ENCODE measurements around the gene IL1B.

The IL1B gene

GRCh38 chr2:112829101-112829960 is 7.2 kb downstream of the IL1B start:
- Histone ChIP-seq H3K27ac (no peak overlapping the region), H3K9ac (ENCODE audit: insufficient read length) (no peak overlapping the region), H3K4me3 (no peak overlapping the region), H3K36me3 (ENCODE audit: insufficient read depth, low read length) (no peaks in the 10 kb centered on the region), H3K9me3 (ENCODE audit: low read depth, low read length) (no peaks in the 10 kb centered on the region)
- DNase-seq (ENCODE audit: low read depth, low spot score): no peak
- TF ChIP-seq EZH2 (IDR thresholded peaks at IDR 0.05) (no peak), POLR2AphosphoS5 (IDR thresholded peaks at IDR 0.05; ENCODE audit: borderline replicate concordance, low read depth, low read length) (no peak), FOXP2 (optimal IDR thresholded peaks at IDR 0.05; ENCODE audit: control extremely low read depth, extremely low read length, insufficient read depth) (no peak)

GRCh38 chr2:112828251-112828691 is 8.3 kb downstream of the IL1B start:
- H3K9ac ChIP-seq (ENCODE audit: insufficient read length): no peak overlapping the region

DNA sequence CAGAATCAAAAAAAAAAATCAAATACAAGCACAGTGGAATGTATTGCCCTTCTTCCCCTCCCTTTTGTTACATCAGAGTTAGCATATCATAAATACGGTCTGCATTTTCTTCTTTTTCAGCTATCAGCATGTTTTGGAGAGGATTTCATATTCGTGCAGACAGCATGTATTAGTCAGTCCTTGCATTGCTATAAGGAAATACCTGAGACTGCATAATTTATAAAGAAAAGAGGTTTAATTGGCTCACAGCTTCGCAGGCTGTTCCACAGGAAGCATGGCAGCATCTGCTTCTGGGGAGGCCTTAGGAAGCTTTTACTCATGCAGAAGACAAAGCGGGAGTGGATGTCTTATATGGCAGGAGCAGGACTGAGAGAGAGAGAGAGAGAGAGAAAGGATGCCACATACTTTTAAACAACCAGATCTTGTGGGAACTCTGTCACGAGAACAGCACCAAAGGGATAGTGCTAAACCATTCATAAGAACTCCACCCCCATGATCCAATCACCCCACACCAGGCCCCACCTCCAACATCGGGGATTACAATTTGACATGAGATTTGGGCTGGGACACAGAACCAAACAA is 8.9 kb downstream of the IL1B start:
- H3K9me3 ChIP-seq (ENCODE audit: low read depth, low read length): no peaks in the 10 kb centered on the region
- H3K36me3 ChIP-seq (ENCODE audit: insufficient read depth, low read length): no peaks in the 10 kb centered on the region
- no peak overlapping the region for H3K27ac ChIP-seq
- TF ChIP-seq FOXP2 (optimal IDR thresholded peaks at IDR 0.05; ENCODE audit: control extremely low read depth, extremely low read length, insufficient read depth) (no peak), POLR2AphosphoS5 (IDR thresholded peaks at IDR 0.05; ENCODE audit: borderline replicate concordance, low read depth, low read length) (no peak), EZH2 (IDR thresholded peaks at IDR 0.05) (no peak)
- no peak overlapping the region for H3K4me3 ChIP-seq
- no peak for DNase-seq (ENCODE audit: low read depth, low spot score)
- H3K9ac ChIP-seq (ENCODE audit: insufficient read length): no peak overlapping the region

More at GRCh38 chr2:112828251-112828691, 8.3 kb downstream of the IL1B start:
- TF ChIP-seq EZH2 (IDR thresholded peaks at IDR 0.05) (no peak), FOXP2 (optimal IDR thresholded peaks at IDR 0.05; ENCODE audit: control extremely low read depth, extremely low read length, insufficient read depth) (no peak), POLR2AphosphoS5 (IDR thresholded peaks at IDR 0.05; ENCODE audit: borderline replicate concordance, low read depth, low read length) (no peak)
- no peaks in the 10 kb centered on the region for H3K9me3 ChIP-seq (ENCODE audit: low read depth, low read length)
- DNase-seq (ENCODE audit: low read depth, low spot score): no peak
- H3K36me3 ChIP-seq (ENCODE audit: insufficient read depth, low read length): no peaks in the 10 kb centered on the region
- H3K4me3 ChIP-seq: no peak overlapping the region
- no peak overlapping the region for H3K27ac ChIP-seq

DNA sequence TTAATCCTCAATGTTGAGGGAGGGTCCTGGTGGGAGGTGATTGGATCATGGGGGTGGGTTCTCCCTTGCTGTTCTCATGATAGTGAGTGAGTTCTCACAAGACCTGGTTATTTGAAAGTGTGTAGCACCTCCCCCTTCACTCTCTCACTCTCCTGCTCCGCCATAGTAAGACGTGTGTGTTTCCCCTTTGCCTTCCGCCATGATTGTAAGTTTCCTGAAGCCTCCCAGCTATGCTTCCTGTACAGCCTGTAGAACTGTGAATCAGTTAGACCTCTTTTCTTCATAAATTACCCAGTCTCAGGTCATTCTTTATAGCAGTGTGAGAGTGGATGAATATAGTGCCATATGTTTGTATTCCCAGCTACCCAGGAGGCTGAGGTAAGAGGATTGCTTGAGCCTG is 9.6 kb downstream of the IL1B start:
- Histone ChIP-seq H3K4me3 (no peak overlapping the region), H3K9me3 (ENCODE audit: low read depth, low read length) (no peaks in the 10 kb centered on the region)
- no peak for DNase-seq (ENCODE audit: low read depth, low spot score)

DNA sequence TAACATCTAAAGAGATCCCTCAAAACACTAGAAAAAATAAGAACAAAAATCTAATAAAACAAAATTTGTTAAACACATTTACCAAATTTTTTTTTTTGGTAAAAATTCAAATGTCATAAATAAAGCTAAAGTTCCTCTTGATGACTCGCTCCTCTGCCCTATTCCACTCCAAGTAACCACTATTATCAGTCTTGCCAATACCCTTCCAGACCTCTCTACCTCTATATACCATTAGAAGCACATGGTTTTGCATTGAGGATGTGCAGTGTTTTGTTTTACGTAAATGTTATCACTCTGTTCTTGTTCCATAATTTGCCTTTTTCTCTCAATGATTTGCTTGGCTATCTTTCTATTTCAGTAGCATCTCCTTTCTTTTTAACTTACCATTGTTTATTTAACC is 10.9 kb downstream of the IL1B start:
- no peak for TF ChIP-seq POLR2AphosphoS5 (IDR thresholded peaks at IDR 0.05; ENCODE audit: borderline replicate concordance, low read depth, low read length)
- TF ChIP-seq EZH2 (IDR thresholded peaks at IDR 0.05): no peak
- no peak for TF ChIP-seq FOXP2 (optimal IDR thresholded peaks at IDR 0.05; ENCODE audit: control extremely low read depth, extremely low read length, insufficient read depth)
- no peak overlapping the region for H3K4me3 ChIP-seq
- no peak for DNase-seq (ENCODE audit: low read depth, low spot score)
- H3K27ac ChIP-seq: no peak overlapping the region
- no peaks in the 10 kb centered on the region for H3K9me3 ChIP-seq (ENCODE audit: low read depth, low read length)
- H3K36me3 ChIP-seq (ENCODE audit: insufficient read depth, low read length): no peaks in the 10 kb centered on the region
- no peak overlapping the region for H3K9ac ChIP-seq (ENCODE audit: insufficient read length)

More for the DNA sequence above, 9.6 kb downstream of the IL1B start:
- TF ChIP-seq FOXP2 (optimal IDR thresholded peaks at IDR 0.05; ENCODE audit: control extremely low read depth, extremely low read length, insufficient read depth) (no peak), EZH2 (IDR thresholded peaks at IDR 0.05) (no peak), POLR2AphosphoS5 (IDR thresholded peaks at IDR 0.05; ENCODE audit: borderline replicate concordance, low read depth, low read length) (no peak)
- no peak overlapping the region for H3K9ac ChIP-seq (ENCODE audit: insufficient read length)
- no peak overlapping the region for H3K27ac ChIP-seq
- no peaks in the 10 kb centered on the region for H3K36me3 ChIP-seq (ENCODE audit: insufficient read depth, low read length)

DNA sequence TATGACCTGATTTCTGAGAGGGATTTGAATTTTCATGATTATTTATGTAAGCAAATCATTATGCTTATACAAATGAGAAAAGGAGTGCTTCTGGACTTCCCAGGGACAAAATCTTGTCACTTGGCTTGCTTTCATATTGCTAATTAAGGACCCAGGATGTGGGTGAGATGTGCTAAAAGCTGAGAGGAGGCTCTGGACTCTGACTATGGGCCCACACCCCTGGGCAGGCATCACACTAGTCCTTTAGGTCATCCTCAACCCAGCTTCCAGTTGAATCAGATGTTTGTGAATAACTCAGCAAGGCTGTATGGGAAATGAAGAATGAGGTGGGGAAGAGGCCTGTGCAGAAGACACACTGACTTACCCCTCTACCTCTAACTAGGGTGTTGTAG is 11.9 kb downstream of the IL1B start:
- H3K27ac ChIP-seq: no peak overlapping the region
- no peak for DNase-seq (ENCODE audit: low read depth, low spot score)
- H3K4me3 ChIP-seq: no peak overlapping the region
- no peaks in the 10 kb centered on the region for H3K9me3 ChIP-seq (ENCODE audit: low read depth, low read length)
- no peaks in the 10 kb centered on the region for H3K36me3 ChIP-seq (ENCODE audit: insufficient read depth, low read length)
- H3K9ac ChIP-seq (ENCODE audit: insufficient read length): no peak overlapping the region
- TF ChIP-seq FOXP2 (optimal IDR thresholded peaks at IDR 0.05; ENCODE audit: control extremely low read depth, extremely low read length, insufficient read depth) (no peak), POLR2AphosphoS5 (IDR thresholded peaks at IDR 0.05; ENCODE audit: borderline replicate concordance, low read depth, low read length) (no peak), EZH2 (IDR thresholded peaks at IDR 0.05) (no peak)

- H3K9me3 ChIP-seq (ENCODE audit: low read depth, low read length): no peaks in the 10 kb centered on the region
- H3K27ac ChIP-seq: no peak overlapping the region
- no peak overlapping the region for H3K9ac ChIP-seq (ENCODE audit: insufficient read length)
- no peaks in the 10 kb centered on the region for H3K36me3 ChIP-seq (ENCODE audit: insufficient read depth, low read length)
- DNase-seq (ENCODE audit: low read depth, low spot score): no peak
- TF ChIP-seq FOXP2 (optimal IDR thresholded peaks at IDR 0.05; ENCODE audit: control extremely low read depth, extremely low read length, insufficient read depth) (no peak), EZH2 (IDR thresholded peaks at IDR 0.05) (no peak), POLR2AphosphoS5 (IDR thresholded peaks at IDR 0.05; ENCODE audit: borderline replicate concordance, low read depth, low read length) (no peak)
- no peak overlapping the region for H3K4me3 ChIP-seq
These were observed 14.9 kb downstream of the IL1B start for GRCh38 chr2:112821682-112822081.

DNA sequence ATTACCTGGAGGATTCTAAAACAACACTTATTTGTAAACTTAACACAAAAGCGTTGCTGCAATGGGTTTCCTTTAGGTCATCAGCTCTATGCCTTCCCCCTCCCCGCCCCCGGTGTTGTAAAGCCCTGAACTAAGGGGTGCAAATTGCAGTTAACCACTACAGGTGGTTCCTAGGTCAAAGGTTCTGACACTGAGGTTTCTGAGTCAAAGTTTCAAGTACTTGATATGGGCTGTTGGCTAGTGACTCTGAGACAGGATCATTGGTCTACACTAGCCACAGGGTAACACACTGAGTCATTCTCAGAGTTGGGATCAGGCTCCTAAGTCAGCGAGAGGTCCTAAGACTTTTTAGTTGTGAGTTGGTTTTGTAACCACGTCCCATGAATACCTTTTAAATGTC is 15.4 kb downstream of the IL1B start:
- Histone ChIP-seq H3K9ac (ENCODE audit: insufficient read length) (no peak overlapping the region), H3K27ac (no peak overlapping the region), H3K9me3 (ENCODE audit: low read depth, low read length) (no peaks in the 10 kb centered on the region), H3K4me3 (no peak overlapping the region), H3K36me3 (ENCODE audit: insufficient read depth, low read length) (no peaks in the 10 kb centered on the region)
- TF ChIP-seq POLR2AphosphoS5 (IDR thresholded peaks at IDR 0.05; ENCODE audit: borderline replicate concordance, low read depth, low read length) (no peak), EZH2 (IDR thresholded peaks at IDR 0.05) (no peak), FOXP2 (optimal IDR thresholded peaks at IDR 0.05; ENCODE audit: control extremely low read depth, extremely low read length, insufficient read depth) (no peak)
- DNase-seq (ENCODE audit: low read depth, low spot score): no peak

All from SK-N-MC (cell line).